ENCODE results near the gene IL13RA2.

The IL13RA2 gene

GRCh38 chrX:114997779-114998178, 19.6 kb downstream of the IL13RA2 start:
- DNase-seq (ENCODE audit: low read depth): no peak

GRCh38 chrX:114985967-114986592, 31.3 kb downstream of the IL13RA2 start:
- peak; percentile 43 for DNase-seq (ENCODE audit: low read depth)

GRCh38 chrX:114976292-114976691, 41.1 kb downstream of the IL13RA2 start:
- DNase-seq (ENCODE audit: low read depth): no peak

GRCh38 chrX:114973013-114973412, 44.4 kb downstream of the IL13RA2 start:
- DNase-seq (ENCODE audit: low read depth): no peak

GRCh38 chrX:114970806-114971205, 46.6 kb downstream of the IL13RA2 start:
- no peak for DNase-seq (ENCODE audit: low read depth)

- no peak for DNase-seq (ENCODE audit: low read depth)
These were observed 53.0 kb downstream of the IL13RA2 start for GRCh38 chrX:114964374-114964773.

- no peak for DNase-seq (ENCODE audit: low read depth)
These were observed 55.2 kb downstream of the IL13RA2 start for GRCh38 chrX:114962209-114962608.

- peak; percentile 5 for DNase-seq (ENCODE audit: low read depth)
These were observed 57.7 kb downstream of the IL13RA2 start for GRCh38 chrX:114959729-114960128.

Measured in GM04504 (cell line).